Midbrain (tissue), 1 donor: ENCODE measurements around the gene SPATA33.

Experiments
- DNase-seq: peaks from one replicate; lab custom pipeline; 2025; lab: John Stamatoyannopoulos, UW

The SPATA33 gene

GRCh38 chr16:89709716-89710432, 52.2 kb downstream of the SPATA33 start:
- DNase-seq, result no peak

GRCh38 chr16:89710709-89711564, 53.3 kb downstream of the SPATA33 start:
- no peak for DNase-seq

- DNase-seq, result no peak
Measured at GRCh38 chr16:89711601-89712273, 54.1 kb downstream of the SPATA33 start.

- no peak for DNase-seq
Measured at GRCh38 chr16:89712274-89712781, 54.7 kb downstream of the SPATA33 start.

- no peak for DNase-seq
Measured at GRCh38 chr16:89716493-89716892, 58.9 kb downstream of the SPATA33 start.

- no peak for DNase-seq
Measured at GRCh38 chr16:89716916-89717687, 59.5 kb downstream of the SPATA33 start.

GRCh38 chr16:89717688-89718505, 60.3 kb downstream of the SPATA33 start:
- DNase-seq, result no peak
